ENCODE data around the gene OBSCN.

The OBSCN gene

DNA sequence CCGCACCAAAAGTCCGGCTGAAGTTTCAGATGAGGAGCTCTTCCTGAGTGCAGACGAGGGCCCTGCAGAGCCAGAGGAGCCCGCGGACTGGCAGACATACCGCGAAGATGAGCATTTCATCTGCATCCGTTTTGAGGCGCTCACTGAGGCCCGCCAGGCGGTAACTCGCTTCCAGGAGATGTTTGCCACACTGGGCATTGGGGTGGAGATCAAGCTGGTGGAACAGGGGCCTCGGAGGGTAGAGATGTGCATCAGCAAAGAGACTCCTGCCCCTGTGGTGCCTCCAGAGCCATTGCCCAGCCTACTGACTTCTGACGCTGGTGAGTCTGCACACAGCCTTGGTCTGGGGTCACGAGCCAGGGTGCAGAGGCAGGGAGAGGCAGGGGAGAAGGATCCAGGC, 114.1 kb downstream of the OBSCN start:
- no peak for DNase-seq (ENCODE audit: low read depth in 2 of 2)

DNA sequence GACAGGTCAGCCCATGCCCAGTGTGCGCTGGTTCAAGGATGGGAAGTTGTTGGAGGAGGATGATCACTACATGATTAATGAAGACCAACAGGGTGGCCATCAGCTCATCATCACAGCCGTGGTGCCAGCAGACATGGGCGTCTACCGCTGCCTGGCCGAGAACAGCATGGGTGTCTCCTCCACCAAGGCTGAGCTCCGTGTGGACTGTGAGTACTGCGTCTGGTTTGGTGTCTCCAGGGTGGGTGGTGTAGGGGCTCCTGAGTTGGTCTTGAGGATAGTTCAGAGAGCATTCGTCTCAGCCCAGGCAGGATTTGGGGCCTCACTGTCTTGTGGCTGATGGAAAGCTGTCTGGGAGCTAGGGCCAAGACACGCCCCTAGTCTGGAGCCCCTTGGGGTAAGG, 115.6 kb downstream of the OBSCN start:
- DNase-seq (ENCODE audit: low read depth in 2 of 2): no peak

DNA sequence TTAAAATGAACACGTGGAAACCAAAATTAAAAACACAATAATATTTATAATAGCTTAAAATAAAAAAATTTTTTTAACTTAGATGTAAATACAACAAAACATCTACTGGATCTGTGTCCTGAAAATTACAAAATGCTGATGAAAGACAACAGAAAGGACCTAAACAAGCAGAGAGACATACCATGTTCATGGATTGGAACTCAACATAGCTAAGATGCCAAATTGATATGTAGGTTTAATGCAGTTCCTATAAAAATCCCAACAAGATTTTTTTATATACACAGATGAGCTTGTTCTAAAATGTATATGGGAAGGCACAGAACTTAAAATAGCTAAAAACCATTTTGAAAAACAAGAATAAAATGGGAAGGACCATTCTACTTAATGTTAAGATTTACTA, 117.4 kb downstream of the OBSCN start:
- DNase-seq (ENCODE audit: low read depth in 2 of 2): no peak

DNA sequence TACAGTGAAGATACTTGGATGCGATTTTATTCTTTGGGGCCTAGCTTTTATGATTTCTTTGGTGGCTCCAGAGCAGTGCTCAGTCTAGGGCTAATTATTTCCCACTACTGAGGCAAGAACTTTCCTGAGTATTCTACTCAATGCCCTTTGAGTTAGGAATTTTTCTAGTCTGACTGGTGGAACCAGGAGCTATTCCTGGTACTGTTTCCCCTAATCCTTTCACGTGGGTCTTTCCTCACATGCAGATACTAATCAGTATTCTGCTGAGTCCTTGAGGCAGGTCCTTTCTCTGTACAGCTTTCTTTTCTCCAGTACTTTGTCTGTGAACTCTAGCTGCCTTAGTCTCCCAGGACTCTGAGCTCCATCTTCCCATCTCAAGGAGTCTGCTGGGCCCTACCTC, 122.0 kb downstream of the OBSCN start:
- no peak for DNase-seq (ENCODE audit: low read depth in 2 of 2)

DNA sequence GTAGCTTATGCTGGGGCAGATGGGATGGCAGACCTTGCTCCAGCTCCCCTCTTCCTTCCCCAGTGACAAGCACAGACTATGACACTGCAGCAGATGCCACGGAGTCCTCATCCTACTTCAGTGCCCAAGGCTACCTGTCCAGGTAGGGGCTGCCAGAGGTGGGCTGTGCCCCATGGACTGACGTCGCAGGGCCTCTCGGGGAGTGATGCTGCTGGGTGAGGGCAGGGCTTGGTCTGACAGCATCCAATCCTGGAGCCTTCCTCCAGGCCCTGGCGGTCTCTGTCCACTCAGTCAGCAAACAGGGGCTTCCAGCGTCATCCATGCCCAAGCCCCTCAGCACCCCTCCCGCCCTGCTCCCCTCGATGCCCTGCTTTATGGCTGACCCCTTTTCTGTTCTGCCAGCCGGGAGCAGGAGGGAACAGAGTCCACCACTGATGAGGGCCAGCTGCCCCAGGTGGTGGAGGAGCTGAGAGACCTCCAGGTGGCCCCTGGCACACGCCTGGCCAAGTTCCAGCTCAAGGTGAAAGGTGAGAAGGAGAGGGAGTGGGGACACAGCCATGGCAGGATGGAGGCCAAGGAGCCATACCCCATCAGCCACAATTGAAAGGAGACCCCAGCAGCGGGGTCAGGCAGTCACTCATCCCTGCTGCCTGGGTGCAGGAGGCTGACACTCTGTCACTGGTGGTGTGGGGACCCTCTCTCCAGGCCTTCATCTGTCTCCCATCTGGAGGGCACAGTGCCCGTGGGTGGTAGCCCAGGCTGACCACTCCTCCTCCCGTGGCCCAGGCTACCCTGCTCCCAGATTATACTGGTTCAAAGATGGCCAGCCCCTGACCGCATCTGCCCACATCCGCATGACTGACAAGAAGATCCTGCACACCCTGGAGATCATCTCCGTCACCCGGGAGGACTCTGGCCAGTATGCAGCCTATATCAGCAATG, 125.2 kb downstream of the OBSCN start:
- no peak for DNase-seq (ENCODE audit: low read depth in 2 of 2)

DNA sequence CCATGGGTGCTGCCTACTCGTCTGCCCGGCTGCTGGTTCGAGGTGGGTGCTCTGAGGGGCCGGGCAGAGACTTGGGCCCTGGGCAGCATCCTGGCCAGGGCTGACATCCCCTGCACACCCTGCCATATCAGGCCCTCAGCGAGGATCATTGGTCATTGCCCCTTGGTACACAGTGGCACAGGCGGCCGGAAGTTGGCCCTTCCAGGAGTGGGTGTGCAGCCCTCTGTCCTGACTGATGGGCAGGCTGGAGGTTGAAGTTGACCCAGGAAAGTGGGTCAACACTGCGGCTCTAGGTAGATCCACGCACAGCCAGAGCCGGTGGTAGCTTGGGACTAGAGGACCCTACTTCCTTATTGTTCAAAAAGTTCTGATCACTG, 125.9 kb downstream of the OBSCN start:
- DNase-seq (ENCODE audit: low read depth in 2 of 2): no peak

DNA sequence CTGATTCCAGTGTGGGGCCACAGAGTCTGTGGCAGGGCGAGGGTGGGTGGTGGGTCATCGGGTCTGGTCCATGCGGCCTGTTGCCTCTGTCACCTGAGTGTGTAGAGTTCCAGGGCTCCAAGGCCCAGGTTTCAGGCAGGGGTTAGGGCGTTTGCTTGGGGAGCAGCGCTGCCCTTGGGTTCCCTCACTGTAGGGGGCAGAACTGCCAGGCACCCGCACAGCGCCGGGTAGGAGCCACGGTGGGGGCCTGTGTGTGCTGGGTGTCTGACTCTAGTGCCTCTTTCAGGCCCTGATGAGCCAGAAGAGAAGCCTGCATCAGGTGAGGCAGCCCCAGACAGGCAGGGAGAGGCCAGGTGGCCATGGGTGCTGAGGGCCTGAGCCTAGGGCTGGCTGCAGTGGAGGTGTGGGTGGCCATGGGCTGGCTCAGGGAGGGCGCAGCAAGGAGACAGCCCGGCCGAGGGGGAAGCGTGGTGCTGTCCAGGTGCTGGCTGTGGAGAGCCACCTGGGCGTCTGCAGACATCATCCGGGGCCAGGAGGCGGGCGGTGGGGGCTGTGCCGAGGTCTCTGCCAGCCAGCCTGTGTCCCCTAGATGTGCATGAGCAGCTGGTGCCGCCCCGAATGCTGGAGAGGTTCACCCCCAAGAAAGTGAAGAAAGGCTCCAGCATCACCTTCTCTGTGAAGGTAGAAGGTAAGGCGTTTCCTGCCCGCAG, 126.5 kb downstream of the OBSCN start:
- no peak for DNase-seq (ENCODE audit: low read depth in 2 of 2)

DNA sequence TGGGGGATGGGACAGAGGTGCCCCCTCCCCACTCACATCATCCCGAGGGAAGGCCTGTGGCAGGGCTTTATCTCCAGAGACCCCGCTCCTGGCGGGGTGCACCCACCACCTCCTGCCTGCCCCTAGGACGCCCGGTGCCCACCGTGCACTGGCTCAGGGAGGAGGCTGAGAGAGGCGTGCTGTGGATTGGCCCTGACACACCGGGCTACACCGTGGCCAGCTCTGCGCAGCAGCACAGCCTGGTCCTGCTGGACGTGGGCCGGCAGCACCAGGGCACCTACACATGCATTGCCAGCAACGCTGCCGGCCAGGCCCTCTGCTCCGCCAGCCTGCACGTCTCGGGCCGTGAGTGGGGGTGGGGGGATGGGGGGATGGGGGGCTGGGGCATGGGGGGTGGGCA, 127.1 kb downstream of the OBSCN start:
- DNase-seq (ENCODE audit: low read depth in 2 of 2): no peak

DNA sequence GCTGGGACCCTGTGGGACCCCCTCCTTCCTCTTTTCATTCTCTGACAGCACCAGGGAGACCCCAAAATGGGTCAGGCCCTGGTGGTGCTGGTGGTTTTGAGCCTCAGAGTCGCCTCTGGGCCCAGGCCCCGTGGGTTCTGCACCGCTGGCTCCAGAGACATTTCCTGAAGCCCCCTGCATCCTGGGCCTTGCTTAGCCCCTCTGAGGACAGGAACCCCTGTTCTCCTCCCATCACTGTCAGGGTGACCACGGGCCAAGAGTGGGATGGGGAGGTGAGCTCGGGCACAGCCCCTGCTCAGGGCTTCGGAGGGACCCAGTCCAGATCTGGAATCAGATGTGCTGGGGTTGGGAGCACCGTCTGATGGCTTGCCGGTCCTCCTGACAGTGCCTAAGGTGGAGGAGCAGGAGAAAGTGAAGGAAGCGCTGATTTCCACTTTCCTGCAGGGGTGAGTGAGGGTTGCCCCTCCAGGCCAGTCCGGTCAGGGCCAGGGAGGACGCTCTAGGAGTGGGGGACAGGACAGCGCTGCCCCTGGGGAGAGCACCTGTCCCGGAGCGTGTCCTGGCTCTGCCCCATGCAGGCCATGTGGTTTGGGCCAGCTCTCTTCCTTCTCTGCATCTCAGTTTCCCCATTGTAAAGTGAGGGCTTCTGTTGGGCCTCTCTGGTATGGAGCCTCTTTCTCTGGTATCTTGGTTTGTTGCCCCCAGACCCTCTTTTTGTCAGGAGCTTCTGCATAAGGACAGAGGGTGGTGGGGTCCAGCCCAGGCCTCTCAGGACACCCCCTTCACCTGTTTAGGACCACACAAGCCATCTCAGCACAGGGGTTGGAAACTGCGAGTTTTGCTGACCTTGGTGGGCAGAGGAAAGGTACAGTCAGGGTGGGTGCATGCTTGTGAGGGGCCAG, 127.8 kb downstream of the OBSCN start:
- DNase-seq (ENCODE audit: low read depth in 2 of 2): no peak

DNA sequence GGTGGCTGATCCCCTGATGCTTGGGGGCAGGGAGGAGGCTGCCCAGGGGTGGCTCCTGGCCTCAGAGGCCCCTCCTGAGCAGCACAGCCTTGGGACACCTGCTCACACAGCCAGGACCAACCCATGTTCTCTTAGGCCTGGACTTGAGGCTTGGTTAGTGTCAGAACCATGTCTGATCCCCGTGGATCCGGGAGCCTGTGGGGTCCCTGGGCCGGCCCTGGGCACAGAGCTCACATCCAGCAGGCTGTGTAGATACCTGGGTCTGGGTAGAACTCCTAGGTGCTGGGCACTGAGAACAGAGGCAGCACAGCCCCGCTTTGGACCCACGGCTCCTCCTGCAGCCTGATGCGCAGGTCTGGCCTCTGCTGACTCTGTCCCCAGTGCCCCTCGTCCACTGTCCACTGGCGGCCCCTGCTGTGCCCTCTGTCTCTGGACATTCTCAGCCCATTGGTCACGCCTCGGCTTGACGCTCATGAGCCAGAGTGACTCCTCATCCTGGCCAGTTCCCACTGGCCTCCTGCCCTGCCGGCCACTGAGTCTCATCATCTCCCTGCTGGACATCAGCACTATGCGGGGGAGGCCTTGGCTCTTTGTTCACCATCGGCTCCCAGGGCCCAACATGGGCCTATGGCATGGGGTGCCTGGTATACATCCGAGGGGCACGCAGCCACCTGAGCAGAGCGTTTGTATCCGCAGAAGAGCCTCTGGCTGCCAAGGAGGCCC, 128.6 kb downstream of the OBSCN start:
- no peak for DNase-seq (ENCODE audit: low read depth in 2 of 2)

DNA sequence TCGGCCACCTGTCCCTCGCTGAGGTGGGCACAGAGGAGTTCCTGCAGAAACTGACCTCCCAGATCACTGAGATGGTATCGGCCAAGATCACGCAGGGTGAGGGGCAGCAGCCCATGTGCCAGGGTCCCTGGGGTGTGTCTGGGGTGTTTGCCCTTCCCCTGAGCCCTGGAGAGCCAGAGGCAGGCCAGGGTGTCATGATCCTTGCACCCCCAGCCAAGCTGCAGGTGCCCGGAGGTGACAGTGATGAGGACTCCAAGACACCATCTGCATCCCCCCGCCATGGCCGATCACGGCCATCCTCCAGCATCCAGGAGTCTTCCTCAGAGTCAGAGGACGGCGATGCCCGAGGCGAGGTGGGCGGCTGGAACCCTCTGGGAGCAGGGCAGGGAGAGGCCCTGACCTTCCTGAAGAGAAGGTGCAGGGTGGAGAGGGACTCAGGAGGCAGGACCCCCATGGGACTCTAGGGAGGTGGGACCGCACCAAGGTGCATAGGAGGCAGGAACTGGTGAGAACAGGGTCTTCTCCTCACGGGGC, 129.3 kb downstream of the OBSCN start:
- no peak for DNase-seq (ENCODE audit: low read depth in 2 of 2)

DNA sequence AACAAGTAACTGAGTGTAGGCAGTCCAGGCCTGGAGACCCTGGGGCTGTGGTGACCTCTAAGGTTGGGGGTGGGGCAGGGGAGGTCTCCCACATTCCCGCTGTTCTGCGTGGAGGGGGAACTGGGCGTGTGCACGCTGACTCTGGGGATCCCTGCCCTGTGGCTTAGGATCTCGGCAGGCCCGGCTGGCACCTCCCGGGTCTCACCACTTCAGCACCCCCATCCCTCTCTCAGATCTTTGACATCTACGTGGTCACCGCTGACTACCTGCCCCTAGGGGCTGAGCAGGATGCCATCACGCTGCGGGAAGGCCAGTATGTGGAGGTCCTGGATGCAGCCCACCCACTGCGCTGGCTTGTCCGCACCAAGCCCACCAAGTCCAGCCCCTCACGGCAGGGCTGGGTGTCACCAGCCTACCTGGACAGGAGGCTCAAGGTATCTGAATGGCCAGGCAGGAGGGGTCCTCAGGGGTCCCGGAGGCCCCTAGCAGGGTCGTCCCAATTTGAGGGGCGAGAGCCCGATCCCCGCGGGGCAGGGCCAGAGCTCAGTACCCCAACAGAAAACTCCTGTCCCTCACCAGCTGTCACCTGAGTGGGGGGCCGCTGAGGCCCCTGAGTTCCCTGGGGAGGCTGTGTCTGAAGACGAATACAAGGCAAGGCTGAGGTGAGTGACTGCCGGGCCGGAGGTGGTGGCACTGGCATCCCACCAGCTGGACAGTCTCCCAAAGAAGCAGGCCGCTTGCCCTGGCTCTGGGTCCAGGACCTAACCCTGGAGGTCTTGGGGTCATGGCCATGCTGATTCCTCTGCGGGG, 130.1 kb downstream of the OBSCN start:
- no peak for DNase-seq (ENCODE audit: low read depth in 2 of 2)

DNA sequence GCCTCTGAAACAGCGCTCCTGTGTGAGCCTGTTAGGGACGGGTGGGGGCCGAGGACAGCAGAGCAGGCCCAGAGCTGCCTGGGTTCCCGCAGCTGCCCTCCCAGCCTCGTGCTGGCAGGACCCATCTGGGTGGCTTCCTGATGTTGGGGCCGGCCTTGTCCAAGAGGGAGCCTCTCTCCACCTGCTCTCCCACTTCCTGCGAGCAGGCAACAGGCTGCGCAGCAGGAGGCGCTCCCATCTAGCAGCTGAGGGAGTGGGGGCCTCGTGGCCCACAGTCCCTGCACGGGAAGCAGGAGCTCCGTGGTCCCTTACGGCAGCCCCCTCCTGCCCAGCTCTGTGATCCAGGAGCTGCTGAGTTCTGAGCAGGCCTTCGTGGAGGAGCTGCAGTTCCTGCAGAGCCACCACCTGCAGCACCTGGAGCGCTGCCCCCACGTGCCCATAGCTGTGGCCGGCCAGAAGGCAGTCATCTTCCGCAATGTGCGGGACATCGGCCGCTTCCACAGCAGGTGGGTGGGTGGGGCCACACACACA, 130.7 kb downstream of the OBSCN start:
- no peak for DNase-seq (ENCODE audit: low read depth in 2 of 2)

DNA sequence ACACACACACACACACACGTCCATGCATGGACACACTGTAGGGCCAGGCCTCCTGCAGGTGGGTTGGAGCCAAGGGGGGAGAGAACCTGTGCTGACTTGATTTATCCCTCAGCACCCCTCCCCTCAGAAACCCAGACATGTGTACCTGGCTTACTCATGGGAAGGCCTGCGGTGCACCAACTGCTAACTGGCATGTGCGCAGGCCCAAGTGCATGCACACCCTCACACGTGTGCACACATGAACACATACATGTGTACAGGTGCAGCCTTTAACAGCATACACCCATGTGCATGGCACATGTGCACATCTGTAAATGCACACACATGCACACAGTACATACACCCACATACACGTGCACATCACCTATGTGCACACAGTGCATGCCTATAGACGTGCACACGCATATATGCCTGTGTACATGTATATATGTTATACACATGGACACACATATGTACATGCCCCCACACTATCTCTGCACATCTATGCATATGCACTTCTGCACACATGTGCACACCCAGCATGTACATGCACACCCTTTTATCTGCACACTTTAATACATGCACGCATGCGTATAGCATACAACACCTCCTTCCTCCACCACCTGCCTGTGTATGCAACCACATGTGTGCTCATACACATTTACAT, 131.3 kb downstream of the OBSCN start:
- DNase-seq (ENCODE audit: low read depth in 2 of 2): no peak

DNA sequence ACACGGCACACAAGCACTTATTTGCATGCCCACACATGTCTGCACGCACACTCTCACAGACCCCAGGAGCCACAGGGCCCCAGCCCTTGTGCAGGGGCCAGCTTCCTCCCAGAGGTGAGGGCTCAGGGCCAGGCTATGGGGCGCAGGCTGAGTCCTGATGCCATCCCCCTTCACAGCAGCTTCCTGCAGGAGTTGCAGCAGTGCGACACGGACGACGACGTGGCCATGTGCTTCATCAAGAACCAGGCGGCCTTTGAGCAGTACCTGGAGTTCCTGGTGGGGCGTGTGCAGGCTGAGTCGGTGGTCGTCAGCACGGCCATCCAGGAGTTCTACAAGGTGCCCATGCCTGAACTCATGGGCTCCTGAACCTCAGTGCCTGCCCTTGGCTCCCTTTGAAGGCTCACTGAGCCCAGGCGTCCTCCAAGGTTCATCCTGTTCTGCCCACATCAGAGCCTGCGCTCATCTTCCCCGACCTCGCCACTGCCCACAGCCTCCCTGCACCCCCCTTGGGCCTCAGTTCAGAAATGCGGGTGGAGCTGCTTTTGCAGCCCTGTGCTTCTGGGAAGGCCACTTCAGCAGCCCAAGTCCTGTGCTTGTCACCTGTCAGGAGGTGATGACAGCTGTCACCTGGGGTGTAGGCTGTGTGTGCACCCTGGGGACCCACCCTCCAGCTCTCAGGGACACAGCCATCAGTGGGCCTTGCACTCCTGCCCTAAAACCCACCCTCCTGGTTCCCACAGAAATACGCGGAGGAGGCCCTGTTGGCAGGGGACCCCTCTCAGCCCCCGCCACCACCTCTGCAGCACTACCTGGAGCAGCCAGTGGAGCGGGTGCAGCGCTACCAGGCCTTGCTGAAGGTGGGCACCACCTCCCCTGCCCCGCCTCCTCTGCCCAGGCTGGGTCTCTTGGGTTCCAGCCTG, 132.2 kb downstream of the OBSCN start:
- no peak for DNase-seq (ENCODE audit: low read depth in 2 of 2)

DNA sequence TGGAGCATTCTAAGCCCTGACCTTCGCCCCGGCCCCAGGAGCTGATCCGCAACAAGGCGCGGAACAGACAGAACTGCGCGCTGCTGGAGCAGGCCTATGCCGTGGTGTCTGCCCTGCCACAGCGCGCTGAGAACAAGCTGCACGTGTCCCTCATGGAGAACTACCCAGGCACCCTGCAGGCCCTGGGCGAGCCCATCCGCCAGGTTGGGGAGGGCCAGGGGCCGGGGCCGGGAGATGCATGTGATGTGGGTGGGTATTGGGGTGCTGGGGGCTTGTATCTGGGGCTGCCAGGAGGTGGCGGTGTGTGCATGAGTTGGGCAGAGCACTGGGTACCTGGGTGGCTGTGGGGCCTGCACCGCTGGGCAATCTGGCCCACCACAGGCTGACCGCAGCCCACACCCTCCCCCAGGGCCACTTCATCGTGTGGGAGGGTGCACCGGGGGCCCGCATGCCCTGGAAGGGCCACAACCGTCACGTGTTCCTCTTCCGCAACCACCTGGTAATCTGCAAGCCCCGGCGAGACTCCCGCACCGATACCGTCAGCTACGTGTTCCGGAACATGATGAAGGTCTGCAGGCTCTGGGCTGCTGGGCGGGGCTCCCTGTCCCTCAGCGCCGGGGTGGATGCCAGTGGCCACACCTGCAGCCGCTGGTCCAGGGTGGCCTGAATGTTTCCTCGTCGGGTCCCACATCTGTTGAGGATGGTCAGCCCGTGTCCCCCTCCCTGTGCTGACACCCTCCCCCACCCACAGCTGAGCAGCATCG, 133.0 kb downstream of the OBSCN start:
- no peak for DNase-seq (ENCODE audit: low read depth in 2 of 2)

DNA sequence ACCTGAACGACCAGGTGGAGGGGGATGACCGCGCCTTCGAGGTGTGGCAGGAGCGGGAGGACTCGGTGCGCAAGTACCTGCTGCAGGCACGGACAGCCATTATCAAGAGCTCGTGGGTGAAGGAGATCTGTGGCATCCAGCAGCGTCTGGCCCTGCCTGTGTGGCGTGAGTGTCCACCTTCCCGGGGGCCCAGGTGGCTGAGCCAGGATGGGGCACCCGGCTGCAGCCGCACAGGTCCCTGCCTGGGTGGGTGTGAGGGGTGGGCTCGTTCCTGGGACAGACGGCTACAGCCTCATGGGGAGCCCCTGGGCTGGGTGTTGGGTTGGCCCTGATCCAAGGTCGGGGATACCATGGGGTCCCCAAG, 133.6 kb downstream of the OBSCN start:
- no peak for DNase-seq (ENCODE audit: low read depth in 2 of 2)

Measured in stimulated activated CD8-positive, alpha-beta memory T cell treated with anti-CD3 and anti-CD28 coated beads, Interleukin-15, amount 100 ng/mL, for 48 hours (primary cell).